DMS114 treated with DMSO at 0.1 percent for 48 hours (cell line): Measurements from ENCODE around the gene PRR4.

ENCODE experiments used
- DNase-seq: peaks from one replicate; lab custom pipeline; 2025; ENCODE audit not compliant: unreplicated experiment; lab: John Stamatoyannopoulos, UW

PRR4 gene

DNA sequence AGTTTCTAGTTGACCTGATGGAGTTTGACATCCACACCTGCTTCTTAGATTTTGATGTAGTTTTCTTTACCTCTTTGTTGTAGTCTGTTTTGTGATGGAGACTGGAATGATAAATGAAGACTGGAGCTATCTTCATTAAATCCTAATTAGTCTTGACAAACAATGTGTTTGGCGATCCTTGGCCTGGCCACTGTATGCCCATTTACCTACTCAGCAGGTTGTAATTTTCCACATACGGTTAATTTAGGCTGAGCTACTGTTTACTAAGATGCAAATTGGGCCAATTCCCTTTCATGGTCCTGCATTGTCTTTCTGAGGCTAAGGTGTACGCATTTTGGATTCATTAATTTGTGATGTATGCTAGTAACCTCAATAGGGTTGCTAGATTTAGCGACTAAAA lies 46.7 kb downstream of the PRR4 start, which contains the start of gene TAS2R7:
Gene TAS2R7, minus strand, starts transcription at position 41 of the 400 bp plus-strand sequence. CDS start 57 bp downstream, outside the sequence.
- no peak for DNase-seq

DNA sequence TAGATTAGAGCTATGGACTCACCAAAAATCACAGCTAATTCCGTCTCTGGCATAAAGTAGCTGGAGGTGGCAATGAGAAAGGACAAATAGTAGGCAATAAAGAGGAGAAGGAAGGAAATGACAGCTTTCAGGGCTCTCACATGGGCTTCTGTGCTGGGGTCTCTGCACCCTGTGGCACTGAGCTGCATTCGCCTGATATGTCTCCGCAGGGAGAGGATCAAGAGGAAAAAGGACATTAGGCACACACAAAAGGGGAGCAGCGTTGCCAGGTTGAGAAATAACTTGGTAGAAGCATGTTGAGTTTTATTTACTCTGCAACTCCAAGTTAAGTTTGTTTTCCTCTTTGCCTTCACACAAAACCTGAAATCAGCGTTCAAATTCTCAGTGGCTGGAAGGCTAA lies 47.5 kb downstream of the PRR4 start:
- DNase-seq: no peak
